HG02678 (cell line): Measurements from ENCODE around the gene GRM5.
A peak's percentile ranks its signal among the peaks of the same experiment; 100 is the strongest.
"Not testable (repeated sequence)": the region's sequence is repeated elsewhere in the genome, so short reads cannot be mapped to it uniquely, and the experiment has no call there.

ENCODE experiments used
- ATAC-seq: cut with Tn5 transposase; IDR thresholded peaks from one replicate; pipeline ENCODE4 v1.9.1; 2021; ENCODE audit warnings: mild to moderate bottlenecking, moderate library complexity; ENCODE audit not compliant: unreplicated experiment

The GRM5 gene

GRCh38 chr11:88552379-88553062, 513.3 kb downstream of the GRM5 start:
- peak; percentile 97 for ATAC-seq

- peak; percentile 12 for ATAC-seq
Observed at GRCh38 chr11:88544656-88545280, 521.0 kb downstream of the GRM5 start.

- ATAC-seq = peak; percentile 100
Observed at GRCh38 chr11:88543902-88544655, 521.7 kb downstream of the GRM5 start.

- no peak for ATAC-seq
Observed at GRCh38 chr11:88541006-88541405, 524.8 kb downstream of the GRM5 start.

DNA sequence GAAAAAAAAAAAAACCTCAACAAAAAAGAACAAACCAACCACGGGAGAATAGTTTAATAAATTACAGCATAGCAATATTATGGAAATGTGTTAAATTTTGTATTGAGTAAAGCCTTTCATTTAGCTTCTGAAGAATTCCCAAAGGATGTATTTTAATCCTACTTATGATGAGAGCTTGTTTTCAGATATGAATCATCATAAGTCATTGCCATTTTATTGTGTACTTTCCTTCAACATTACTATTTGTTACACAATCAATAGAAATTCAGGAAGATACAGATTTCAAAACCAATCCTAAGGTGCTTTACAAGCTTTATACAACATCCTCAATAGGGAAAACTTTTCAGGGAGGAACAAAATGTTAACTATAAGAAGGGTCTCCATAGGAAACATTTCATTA, 527.7 kb downstream of the GRM5 start:
- no peak for ATAC-seq

GRCh38 chr11:88537613-88538012, 528.2 kb downstream of the GRM5 start:
- ATAC-seq = no peak

GRCh38 chr11:88536616-88537265, 529.0 kb downstream of the GRM5 start:
- no peak for ATAC-seq

- ATAC-seq = peak; percentile 84
Observed at GRCh38 chr11:88535916-88536547, 529.8 kb downstream of the GRM5 start.

DNA sequence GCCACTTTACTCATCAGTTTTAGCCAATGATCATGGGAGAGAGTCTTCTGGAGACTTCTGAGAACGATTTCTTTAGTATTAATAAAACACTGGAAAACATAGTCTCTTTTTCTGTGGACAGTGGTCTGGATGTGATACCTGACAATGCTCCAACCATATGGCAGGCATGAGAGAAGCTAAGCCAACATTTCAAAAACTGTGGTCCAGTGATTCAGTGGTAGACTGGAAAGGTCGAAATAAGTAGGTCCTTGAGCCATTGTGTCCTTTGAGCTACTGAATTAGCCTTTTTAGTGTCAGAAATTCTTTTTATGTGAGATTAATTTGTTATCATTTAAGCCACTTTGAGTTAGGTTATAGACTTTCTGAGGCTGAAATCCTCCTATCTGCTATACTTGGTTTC, 530.5 kb downstream of the GRM5 start:
- no peak for ATAC-seq

DNA sequence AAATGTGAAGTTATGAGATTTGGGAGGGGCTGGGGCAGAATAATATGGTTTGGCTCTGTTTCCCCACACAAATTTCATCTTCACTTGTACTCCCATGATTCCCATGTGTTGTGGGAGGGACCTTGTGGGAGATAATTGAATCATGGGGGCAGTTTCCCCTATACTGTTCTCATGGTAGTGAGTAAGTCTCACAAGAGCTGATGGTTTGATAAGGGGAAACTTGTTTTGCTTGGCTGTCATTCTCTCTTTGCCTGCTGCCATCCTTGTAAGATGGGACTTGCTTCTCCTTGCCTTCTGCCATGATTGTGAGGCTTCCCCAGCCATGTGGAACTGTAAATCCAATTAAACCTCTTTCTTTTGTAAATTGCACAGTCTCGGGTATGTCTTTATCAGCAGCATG, 531.1 kb downstream of the GRM5 start:
- not testable (repeated sequence) for ATAC-seq

- ATAC-seq = no peak
Observed at GRCh38 chr11:88534185-88534584, 531.6 kb downstream of the GRM5 start.

DNA sequence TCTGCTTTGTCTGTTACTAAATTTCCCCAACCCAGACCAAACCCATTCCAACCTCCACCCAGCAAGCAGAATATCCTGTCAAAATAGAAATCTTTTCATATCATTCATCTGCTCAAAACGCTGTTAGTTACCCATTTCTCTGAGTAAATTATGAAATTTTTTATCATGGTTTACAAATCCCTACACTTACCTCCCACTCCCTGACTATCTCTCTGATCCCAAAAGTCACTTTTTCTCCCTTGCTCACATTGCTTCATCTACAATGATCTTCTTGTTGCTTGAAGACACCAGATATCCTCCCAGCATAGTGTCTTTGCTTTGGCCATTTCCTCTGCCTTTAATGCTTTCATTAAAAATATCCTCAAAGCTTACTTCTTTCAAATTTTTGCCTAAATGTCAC, 532.8 kb downstream of the GRM5 start:
- ATAC-seq = no peak

- ATAC-seq = no peak
Observed at GRCh38 chr11:88531831-88532230, 534.0 kb downstream of the GRM5 start.

GRCh38 chr11:88529426-88529825, 536.4 kb downstream of the GRM5 start:
- no peak for ATAC-seq

GRCh38 chr11:88523386-88524071, 542.3 kb downstream of the GRM5 start:
- no peak for ATAC-seq

DNA sequence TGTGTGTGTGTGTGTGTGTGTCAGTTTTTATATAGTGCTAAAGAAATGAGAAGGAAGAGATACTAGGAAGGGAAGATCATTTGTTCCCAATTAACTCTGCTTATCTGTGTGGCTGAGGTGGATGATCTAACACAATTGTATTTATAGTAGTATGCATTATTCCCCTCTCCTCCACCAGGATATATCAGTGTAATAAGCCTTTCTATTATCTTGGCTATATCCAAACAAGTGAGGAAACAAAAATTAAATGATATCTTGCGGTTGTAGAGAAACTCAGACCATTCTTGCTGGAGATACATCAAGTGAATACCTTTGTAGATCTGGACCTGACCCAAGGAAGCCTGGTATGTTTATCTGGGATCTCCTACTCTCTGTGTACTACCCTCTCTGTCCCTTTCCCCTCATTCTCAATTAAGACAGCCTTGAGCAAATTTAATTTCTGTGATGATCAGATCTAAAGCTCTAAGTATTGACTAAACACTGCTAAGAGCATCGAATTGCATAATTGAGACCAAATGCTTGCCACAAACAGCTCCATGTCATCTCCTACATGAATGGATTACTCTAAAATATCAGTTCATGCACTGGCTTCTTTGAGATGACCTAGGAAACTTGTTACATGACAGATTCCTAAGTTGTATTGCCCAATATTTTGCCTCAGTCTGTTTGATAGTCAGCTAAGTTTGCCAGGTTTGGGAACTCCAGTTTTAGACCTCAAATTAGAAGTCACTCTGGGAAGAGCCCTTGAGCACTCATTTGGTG, 543.0 kb downstream of the GRM5 start:
- no peak for ATAC-seq

DNA sequence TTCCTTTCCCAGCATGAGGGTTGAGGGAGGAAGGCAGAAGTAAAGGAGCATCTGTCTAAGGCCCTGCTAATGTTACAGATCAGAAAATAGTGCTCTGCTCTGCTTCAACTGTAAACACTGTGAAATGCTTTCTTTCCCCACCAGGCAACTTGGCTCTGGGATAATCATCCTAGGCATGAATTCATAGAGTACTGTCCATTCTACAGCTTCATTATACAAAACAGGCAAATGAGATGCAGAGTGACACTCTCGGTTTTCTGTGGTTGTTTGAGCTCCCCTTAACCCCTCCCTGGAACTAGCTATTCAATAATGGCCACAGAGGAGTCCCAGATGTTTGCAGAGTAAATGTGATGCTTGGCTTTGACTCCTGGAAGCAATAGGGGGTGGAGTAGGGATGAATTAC, 544.0 kb downstream of the GRM5 start:
- ATAC-seq = no peak

DNA sequence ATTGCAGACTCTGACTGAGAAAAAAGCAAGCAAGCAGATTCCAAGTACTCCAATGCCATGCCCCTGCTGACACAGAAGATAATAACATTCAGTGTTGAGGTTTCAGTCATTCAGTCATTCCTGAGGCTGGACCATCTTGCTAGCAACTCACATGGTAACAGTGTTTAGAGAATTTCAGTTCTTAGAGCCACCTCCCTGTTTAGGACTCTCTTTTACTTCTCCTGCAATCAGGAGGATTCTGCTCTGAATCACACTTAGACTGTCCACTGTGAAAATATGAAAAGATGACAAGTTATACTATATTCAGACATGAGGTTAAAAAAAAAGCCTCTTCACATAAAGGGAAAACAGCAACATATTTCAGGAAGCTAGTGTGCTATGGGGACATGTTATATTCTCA, 544.4 kb downstream of the GRM5 start:
- ATAC-seq = no peak

DNA sequence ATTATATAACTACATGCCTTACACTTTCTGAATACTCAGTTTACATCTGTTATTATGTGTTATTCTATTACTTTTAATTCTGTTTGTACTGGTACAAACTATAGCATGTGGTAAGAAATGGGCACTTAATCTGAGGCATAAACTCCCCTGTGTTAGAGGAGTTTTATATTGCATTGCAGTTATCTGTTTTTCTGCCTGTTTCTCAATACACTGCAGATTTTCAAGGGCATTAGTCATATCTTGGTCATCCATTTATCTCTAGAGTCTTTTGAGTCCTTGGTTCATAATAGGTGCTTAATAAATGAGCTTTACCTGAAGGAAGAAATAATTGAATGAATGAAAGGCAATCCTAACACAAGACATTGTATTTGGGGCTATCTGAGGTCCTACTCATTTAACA, 545.4 kb downstream of the GRM5 start:
- no peak for ATAC-seq

DNA sequence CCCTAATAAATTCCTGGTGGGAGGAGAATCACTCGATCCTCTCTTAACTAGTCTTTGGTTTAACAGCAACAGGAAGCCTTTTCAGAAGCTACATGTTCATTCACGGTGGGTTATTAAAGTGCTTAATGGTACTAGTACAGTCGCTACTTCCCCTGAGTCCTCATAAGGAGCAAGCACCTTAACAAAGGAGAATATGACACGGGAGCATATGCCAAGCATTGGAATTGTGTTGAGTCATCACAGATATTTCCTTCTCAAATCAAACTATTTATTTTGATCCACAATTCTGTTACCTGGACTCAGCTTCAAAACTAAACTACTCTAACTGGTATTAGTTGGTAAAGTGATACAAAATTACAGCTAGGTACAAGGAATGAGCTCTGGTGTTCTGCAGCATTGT, 550.8 kb downstream of the GRM5 start:
- ATAC-seq = no peak
